HEK293 (cell line): ENCODE measurements around the gene EID3.

Experiments used
- YY1 ChIP-seq: fragments of 450-650 bp; formaldehyde crosslinking; IDR thresholded peaks from 2 replicates; pipeline ENCODE4 v1.5.1; 2018; ENCODE audit warnings: missing biosample characterization, missing genetic modification characterization
- ZNF184 ChIP-seq: fragments of 450-650 bp; IDR thresholded peaks from 2 replicates; pipeline ENCODE4 v1.5.1; 2018; ENCODE audit warnings: missing biosample characterization, mild to moderate bottlenecking, missing genetic modification characterization
- TF ChIP-seq, protein P1 (sequence below): fragments of 450-650 bp; formaldehyde crosslinking; IDR thresholded peaks from 2 replicates; pipeline ENCODE4 v1.5.1; 2016; ENCODE audit warnings: missing biosample characterization, missing genetic modification characterization

DNA sequence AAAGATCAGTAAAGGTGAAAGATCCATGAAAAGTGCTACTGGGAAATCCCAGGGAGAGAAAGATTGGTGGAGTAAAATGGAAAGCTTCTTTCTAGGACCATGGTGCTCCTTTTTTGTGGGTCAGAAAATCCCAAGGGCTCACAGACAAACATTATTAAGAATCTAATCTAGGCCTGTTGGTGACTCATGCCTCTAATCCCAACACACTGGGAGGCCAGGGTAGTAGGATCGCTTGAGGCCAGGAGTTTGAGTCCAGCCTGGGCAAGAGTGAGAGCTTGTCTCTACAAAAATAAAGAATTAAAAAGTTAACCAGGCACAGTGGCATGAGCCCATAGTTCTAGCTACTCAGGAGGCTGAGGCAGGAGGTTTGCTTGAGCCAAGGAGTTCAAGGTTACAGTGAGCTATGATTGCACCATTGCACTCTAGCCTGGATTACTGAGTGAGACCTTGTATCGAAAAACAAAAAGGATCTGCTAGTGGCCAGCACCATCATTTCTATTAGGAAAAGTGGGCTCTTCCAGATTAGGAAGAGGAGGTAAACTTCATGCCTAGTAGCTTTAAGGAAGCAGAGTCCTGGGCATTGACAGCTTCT, 45.0 kb upstream of the EID3 start:
- TF ChIP-seq ZNF184 (tag by site-specific recombination) (no peak), YY1 (tag by site-specific recombination) (no peak)
- TF ChIP-seq, protein P1, sequence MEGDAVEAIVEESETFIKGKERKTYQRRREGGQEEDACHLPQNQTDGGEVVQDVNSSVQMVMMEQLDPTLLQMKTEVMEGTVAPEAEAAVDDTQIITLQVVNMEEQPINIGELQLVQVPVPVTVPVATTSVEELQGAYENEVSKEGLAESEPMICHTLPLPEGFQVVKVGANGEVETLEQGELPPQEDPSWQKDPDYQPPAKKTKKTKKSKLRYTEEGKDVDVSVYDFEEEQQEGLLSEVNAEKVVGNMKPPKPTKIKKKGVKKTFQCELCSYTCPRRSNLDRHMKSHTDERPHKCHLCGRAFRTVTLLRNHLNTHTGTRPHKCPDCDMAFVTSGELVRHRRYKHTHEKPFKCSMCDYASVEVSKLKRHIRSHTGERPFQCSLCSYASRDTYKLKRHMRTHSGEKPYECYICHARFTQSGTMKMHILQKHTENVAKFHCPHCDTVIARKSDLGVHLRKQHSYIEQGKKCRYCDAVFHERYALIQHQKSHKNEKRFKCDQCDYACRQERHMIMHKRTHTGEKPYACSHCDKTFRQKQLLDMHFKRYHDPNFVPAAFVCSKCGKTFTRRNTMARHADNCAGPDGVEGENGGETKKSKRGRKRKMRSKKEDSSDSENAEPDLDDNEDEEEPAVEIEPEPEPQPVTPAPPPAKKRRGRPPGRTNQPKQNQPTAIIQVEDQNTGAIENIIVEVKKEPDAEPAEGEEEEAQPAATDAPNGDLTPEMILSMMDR (tag by site-specific recombination): no peak
